ENCODE data around the gene GRAMD2B. TPM values are rescaled to one million over a fixed set of nuclear protein-coding genes. Genes with fewer than 3 reads are reported as not detected.
"Not testable (repeated sequence)": the region's sequence is repeated elsewhere in the genome, so short reads cannot be mapped to it uniquely, and the experiment has no call there.

GRAMD2B gene
- total and polyA plus RNA-seq, 4 experiments from 2014 or later, result 4.0 to 6.1 (median 5.1) TPM

DNA sequence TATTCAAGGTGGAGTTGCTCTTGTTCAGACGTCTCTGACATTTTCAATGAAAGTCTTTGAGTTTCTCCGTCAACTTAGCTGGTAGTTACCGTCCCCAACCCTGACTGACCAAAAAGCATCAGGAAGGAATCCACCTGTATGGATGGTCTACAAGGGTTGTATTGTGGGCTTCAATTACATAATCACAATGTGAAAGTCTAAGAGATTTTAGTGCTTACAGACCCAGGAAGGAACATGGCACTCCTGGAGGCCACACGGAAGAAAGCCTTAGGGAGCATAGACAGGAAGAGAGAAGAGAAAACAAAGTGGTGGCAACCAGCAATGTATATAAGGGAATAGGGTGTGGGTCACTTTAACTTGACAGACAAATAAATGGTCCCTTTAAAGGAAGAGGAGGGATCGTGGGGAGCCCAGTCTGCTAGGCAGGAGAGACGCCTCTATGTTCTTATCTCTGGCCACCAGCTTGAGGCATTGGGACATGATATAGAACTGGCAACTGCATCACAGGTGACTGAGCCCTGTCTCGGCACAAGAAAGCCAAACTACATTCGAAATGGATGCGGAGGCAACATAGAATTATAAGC lies 91.4 kb downstream of the GRAMD2B start:
- Mint-ChIP-seq H3K27me3 (no peaks in the 10 kb centered on the region), H3K4me1 (peaks cover 4 to 14% (median 10%) of the 10 kb centered on the region in 4 donors), H3K9me3 (no peaks in the 10 kb centered on the region), H3K27ac (peak overlapping the region in 1 of 7 donors; percentile 44), H3K4me3 (no peak overlapping the region), H3K36me3 (no peaks in the 10 kb centered on the region)
- Histone ChIP-seq H3K27me3 (ENCODE audit: insufficient read depth, low read length) (no peaks in the 10 kb centered on the region), H3K9me3 (ENCODE audit: control insufficient read depth in 1 of 2, low read length in 2 of 2) (no peaks in the 10 kb centered on the region), H3K27ac (ENCODE audit: low read depth, low read length) (no peak overlapping the region), H3K4me1 (ENCODE audit: insufficient read depth, low read length) (peaks cover 7% of the 10 kb centered on the region), H3K4me3 (ENCODE audit: low read length in 2 of 2) (no peak overlapping the region), H3K36me3 (ENCODE audit: insufficient read depth, low read length) (no peaks in the 10 kb centered on the region)
- POLR2A ChIA-PET (ENCODE audit: partially characterized antibody), result no interaction called here
- intact Hi-C loops (cut with micrococcal nuclease), result no loop called here
- CTCF ChIA-PET (ENCODE audit: partially characterized antibody), result interaction anchor here (1.4 to 3.4 kb wide), 2 partner anchors 14 to 176 kb away, joined by 3 to 12 read pairs; no protein-coding TSS in a partner anchor
- DNase-seq, result no peak

GRCh38 chr5:126515337-126515736 lies 92.1 kb downstream of the GRAMD2B start:
- CTCF ChIA-PET (ENCODE audit: partially characterized antibody), result interaction anchor here (3.4 kb wide), 1 partner anchor 15 kb away, joined by 12 read pairs; no protein-coding TSS in a partner anchor
- H3K27me3 ChIP-seq (ENCODE audit: insufficient read depth, low read length), result no peaks in the 10 kb centered on the region
- Mint-ChIP-seq H3K27me3 (no peaks in the 10 kb centered on the region), H3K9me3 (no peaks in the 10 kb centered on the region), H3K27ac (peak overlapping the region in 1 of 7 donors; percentile 9), H3K4me1 (peaks cover 3 to 9% (median 6%) of the 10 kb centered on the region in 4 donors), H3K4me3 (no peak overlapping the region), H3K36me3 (no peaks in the 10 kb centered on the region)
- DNase-seq, result no peak
- no peak overlapping the region for H3K27ac ChIP-seq (ENCODE audit: low read depth, low read length)
- no peak overlapping the region for H3K4me3 ChIP-seq (ENCODE audit: low read length in 2 of 2)
- intact Hi-C loops (cut with micrococcal nuclease), result no loop called here
- no peaks in the 10 kb centered on the region for H3K36me3 ChIP-seq (ENCODE audit: insufficient read depth, low read length)
- H3K9me3 ChIP-seq (ENCODE audit: control insufficient read depth in 1 of 2, low read length in 2 of 2), result no peaks in the 10 kb centered on the region
- peaks cover 5% of the 10 kb centered on the region for H3K4me1 ChIP-seq (ENCODE audit: insufficient read depth, low read length)
- POLR2A ChIA-PET (ENCODE audit: partially characterized antibody), result no interaction called here

DNA sequence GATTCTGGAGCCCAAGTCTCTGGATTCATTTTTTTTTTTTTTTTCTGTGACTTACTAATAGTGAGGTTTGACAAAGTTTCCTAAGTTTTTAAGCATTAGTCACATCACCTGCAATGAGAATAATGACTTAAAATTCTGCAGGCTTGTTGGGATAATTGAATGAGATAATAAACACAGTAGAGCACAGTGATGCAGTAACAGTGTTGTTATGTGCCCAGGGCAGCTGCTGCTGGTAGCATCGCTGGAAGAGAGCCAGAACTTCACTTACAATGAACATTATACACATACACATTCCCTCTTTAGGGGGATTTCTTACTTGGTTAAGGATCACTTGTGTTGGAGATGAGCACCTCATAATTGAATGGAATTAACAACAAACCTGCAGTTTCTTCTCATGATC lies 92.9 kb downstream of the GRAMD2B start:
- Mint-ChIP-seq H3K9me3 (no peaks in the 10 kb centered on the region), H3K4me3 (no peak overlapping the region)
- intact Hi-C loops (cut with micrococcal nuclease), result no loop called here

DNA sequence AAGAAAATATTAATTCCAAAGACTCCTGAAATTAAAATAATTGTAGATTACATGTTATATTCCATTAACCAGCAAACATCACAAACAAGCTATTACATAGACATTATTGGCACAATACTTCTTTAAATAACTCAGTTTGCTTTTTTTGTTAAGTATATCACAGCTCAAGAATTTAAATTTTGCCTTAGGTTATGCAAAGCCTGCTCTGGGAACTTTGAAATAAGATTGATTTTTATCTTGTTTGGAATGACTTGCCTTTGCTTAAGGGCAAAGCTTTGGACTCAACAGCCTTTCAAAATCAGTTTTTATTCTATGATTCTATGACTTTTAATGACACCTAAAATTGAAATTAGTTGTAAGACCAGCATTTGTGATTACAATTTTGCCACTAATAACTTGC lies 93.6 kb downstream of the GRAMD2B start:
- DNase-seq, result no peak
- CTCF ChIA-PET (ENCODE audit: partially characterized antibody), result interaction anchor here (1.1 to 3.4 kb wide), 3 partner anchors 17 to 85 kb away, joined by 3 to 12 read pairs (median 5); partner anchors contain the start of gene PHAX
- H3K4me1 Mint-ChIP-seq, result peaks cover 0 to 3% (median 0%) of the 10 kb centered on the region in 4 donors
- no peaks in the 10 kb centered on the region for H3K9me3 Mint-ChIP-seq
- no peak overlapping the region for H3K4me3 Mint-ChIP-seq
- intact Hi-C loops (cut with micrococcal nuclease), result no loop called here
- H3K27me3 Mint-ChIP-seq, result no peaks in the 10 kb centered on the region
- no peaks in the 10 kb centered on the region for H3K4me1 ChIP-seq (ENCODE audit: insufficient read depth, low read length)
- H3K9me3 ChIP-seq (ENCODE audit: control insufficient read depth in 1 of 2, low read length in 2 of 2), result no peaks in the 10 kb centered on the region
- H3K27ac ChIP-seq (ENCODE audit: low read depth, low read length), result no peak overlapping the region
- H3K27ac Mint-ChIP-seq, result no peak overlapping the region
- H3K27me3 ChIP-seq (ENCODE audit: insufficient read depth, low read length), result no peaks in the 10 kb centered on the region
- no peaks in the 10 kb centered on the region for H3K36me3 ChIP-seq (ENCODE audit: insufficient read depth, low read length)
- no peak overlapping the region for H3K4me3 ChIP-seq (ENCODE audit: low read length in 2 of 2)
- POLR2A ChIA-PET (ENCODE audit: partially characterized antibody), result interaction anchor here (0.6 kb wide), 1 partner anchor 109 kb away, joined by 3 read pairs; no protein-coding TSS in a partner anchor
- no peaks in the 10 kb centered on the region for H3K36me3 Mint-ChIP-seq

More for the DNA sequence above, 92.9 kb downstream of the GRAMD2B start:
- CTCF ChIA-PET (ENCODE audit: partially characterized antibody), result interaction anchor here (1.1 to 3.4 kb wide), 2 partner anchors 16 to 85 kb away, joined by 3 to 12 read pairs; partner anchors contain the start of gene PHAX
- Histone ChIP-seq H3K27me3 (ENCODE audit: insufficient read depth, low read length) (no peaks in the 10 kb centered on the region), H3K4me3 (ENCODE audit: low read length in 2 of 2) (no peak overlapping the region), H3K9me3 (ENCODE audit: control insufficient read depth in 1 of 2, low read length in 2 of 2) (no peaks in the 10 kb centered on the region), H3K36me3 (ENCODE audit: insufficient read depth, low read length) (no peaks in the 10 kb centered on the region), H3K27ac (ENCODE audit: low read depth, low read length) (no peak overlapping the region), H3K4me1 (ENCODE audit: insufficient read depth, low read length) (no peaks in the 10 kb centered on the region)
- Mint-ChIP-seq H3K27me3 (no peaks in the 10 kb centered on the region), H3K27ac (peak overlapping the region in 1 of 7 donors; percentile 44), H3K36me3 (no peaks in the 10 kb centered on the region), H3K4me1 (peaks cover 0 to 3% (median 0%) of the 10 kb centered on the region in 4 donors)
- no peak for DNase-seq
- POLR2A ChIA-PET (ENCODE audit: partially characterized antibody), result interaction anchor here (0.6 kb wide), 1 partner anchor 110 kb away, joined by 3 read pairs; no protein-coding TSS in a partner anchor

DNA sequence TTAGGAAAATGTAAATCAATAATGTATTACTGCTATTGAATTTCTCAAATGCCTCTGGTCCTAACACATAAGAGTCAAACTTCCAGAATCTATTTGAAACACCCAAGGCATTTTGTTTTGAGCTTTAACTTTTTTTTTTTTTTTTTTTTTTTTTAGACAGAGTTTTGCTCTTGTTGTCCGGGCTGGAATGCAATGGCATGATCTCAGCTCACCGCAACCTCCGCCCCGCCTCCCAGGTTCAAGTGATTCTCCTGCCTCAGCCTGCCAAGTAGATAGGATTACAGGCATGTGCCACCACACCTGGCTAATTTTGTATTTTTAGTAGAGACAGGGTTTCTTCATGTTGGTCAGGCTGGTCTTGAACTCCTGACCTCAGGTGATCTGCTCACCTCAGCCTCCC lies 96.0 kb downstream of the GRAMD2B start:
- H3K4me3 Mint-ChIP-seq; H3K36me3 Mint-ChIP-seq; H3K27me3 ChIP-seq (ENCODE audit: insufficient read depth, low read length); H3K4me1 Mint-ChIP-seq; H3K27me3 Mint-ChIP-seq; POLR2A ChIA-PET (ENCODE audit: partially characterized antibody); H3K9me3 ChIP-seq (ENCODE audit: control insufficient read depth in 1 of 2, low read length in 2 of 2); H3K27ac Mint-ChIP-seq; H3K4me3 ChIP-seq (ENCODE audit: low read length in 2 of 2); H3K9me3 Mint-ChIP-seq; H3K4me1 ChIP-seq (ENCODE audit: insufficient read depth, low read length); DNase-seq; H3K36me3 ChIP-seq (ENCODE audit: insufficient read depth, low read length); intact Hi-C loops (cut with micrococcal nuclease); H3K27ac ChIP-seq (ENCODE audit: low read depth, low read length): not testable (repeated sequence)
- CTCF ChIA-PET (ENCODE audit: partially characterized antibody), result interaction anchor here (0.6 to 1.1 kb wide), 2 partner anchors 20 to 57 kb away, joined by 3 to 9 read pairs; no protein-coding TSS in a partner anchor

- no peaks in the 10 kb centered on the region for H3K27me3 ChIP-seq (ENCODE audit: insufficient read depth, low read length)
- no peaks in the 10 kb centered on the region for H3K36me3 ChIP-seq (ENCODE audit: insufficient read depth, low read length)
- ChIA-PET CTCF (ENCODE audit: partially characterized antibody) (interaction anchor here (1.1 to 1.5 kb wide), 2 partner anchors 20 kb away, joined by 9 read pairs; no protein-coding TSS in a partner anchor), POLR2A (ENCODE audit: partially characterized antibody) (no interaction called here)
- H3K36me3 Mint-ChIP-seq, result no peaks in the 10 kb centered on the region
- no peaks in the 10 kb centered on the region for H3K9me3 ChIP-seq (ENCODE audit: control insufficient read depth in 1 of 2, low read length in 2 of 2)
- no peak overlapping the region for H3K4me3 ChIP-seq (ENCODE audit: low read length in 2 of 2)
- no peak overlapping the region for H3K27ac ChIP-seq (ENCODE audit: low read depth, low read length)
- no peaks in the 10 kb centered on the region for H3K27me3 Mint-ChIP-seq
- H3K4me1 ChIP-seq (ENCODE audit: insufficient read depth, low read length), result no peaks in the 10 kb centered on the region
- intact Hi-C loops (cut with micrococcal nuclease), result no loop called here
- no peak for DNase-seq
- no peak overlapping the region for H3K4me3 Mint-ChIP-seq
- H3K27ac Mint-ChIP-seq, result peak overlapping the region in 1 of 7 donors; percentile 44
- no peaks in the 10 kb centered on the region for H3K9me3 Mint-ChIP-seq
- no peaks in the 10 kb centered on the region for H3K4me1 Mint-ChIP-seq
Measured at GRCh38 chr5:126519637-126520592, 96.7 kb downstream of the GRAMD2B start.

DNA sequence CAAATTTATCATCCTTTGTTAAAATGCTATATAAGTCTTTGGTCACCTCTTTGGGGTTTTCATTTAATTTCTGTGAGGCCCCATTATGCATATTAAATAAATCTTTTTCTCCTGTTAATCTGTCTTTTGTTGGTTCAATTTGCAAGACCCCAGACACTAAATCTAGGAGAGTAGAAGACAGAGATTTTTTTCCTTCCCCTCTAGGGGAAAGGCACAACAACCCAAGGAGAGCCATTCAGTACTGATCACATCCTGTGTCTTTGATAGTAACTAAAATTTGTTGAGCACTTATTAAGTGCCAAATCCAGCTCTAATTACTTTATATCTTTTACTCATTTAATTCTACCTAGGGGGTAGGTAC lies 97.4 kb downstream of the GRAMD2B start:
- H3K9me3 Mint-ChIP-seq, result peaks cover 0 to 1% (median 0%) of the 10 kb centered on the region in 8 donors

More for the DNA sequence above, 97.4 kb downstream of the GRAMD2B start:
- H3K27me3 Mint-ChIP-seq, result no peaks in the 10 kb centered on the region
- H3K4me3 ChIP-seq (ENCODE audit: low read length in 2 of 2), result no peak overlapping the region
- H3K4me1 Mint-ChIP-seq, result no peaks in the 10 kb centered on the region
- H3K9me3 ChIP-seq (ENCODE audit: control insufficient read depth in 1 of 2, low read length in 2 of 2), result no peaks in the 10 kb centered on the region
- no peaks in the 10 kb centered on the region for H3K4me1 ChIP-seq (ENCODE audit: insufficient read depth, low read length)
- ChIA-PET POLR2A (ENCODE audit: partially characterized antibody) (no interaction called here), CTCF (ENCODE audit: partially characterized antibody) (interaction anchor here (1.5 kb wide), 1 partner anchor 21 kb away, joined by 9 read pairs; no protein-coding TSS in a partner anchor)
- H3K27ac Mint-ChIP-seq, result no peak overlapping the region
- no peak overlapping the region for H3K27ac ChIP-seq (ENCODE audit: low read depth, low read length)
- H3K4me3 Mint-ChIP-seq, result no peak overlapping the region
- no peaks in the 10 kb centered on the region for H3K36me3 Mint-ChIP-seq
- intact Hi-C loops (cut with micrococcal nuclease), result no loop called here
- no peaks in the 10 kb centered on the region for H3K27me3 ChIP-seq (ENCODE audit: insufficient read depth, low read length)
- H3K36me3 ChIP-seq (ENCODE audit: insufficient read depth, low read length), result no peaks in the 10 kb centered on the region
- no peak for DNase-seq
